Esophagus squamous epithelium (tissue), 5 donors: Measurements from ENCODE around the gene PLEKHG4B. TPM values are rescaled to one million over a fixed set of nuclear protein-coding genes. Genes with fewer than 3 reads are reported as not detected.
"Not testable (repeated sequence)": the region's sequence is repeated elsewhere in the genome, so short reads cannot be mapped to it uniquely, and the experiment has no call there.

Experiments used
- DNase-seq: peaks from one replicate; lab custom pipeline; 2025; lab: John Stamatoyannopoulos, UW
- H3K27ac ChIP-seq, 4 donors: fragments of 200-600 bp; sonication (generic); one replicate each; pipeline ENCODE4 v1.5.1; 2016 to 2019; ENCODE audit warnings: mild to moderate bottlenecking in 1 of 4
- H3K27me3 ChIP-seq, 4 donors: fragments of 200-600 bp; sonication (generic); 1 replicate in 3 of 4; 2 replicates in 1 of 4; pipeline versions ENCODE4 v1.5.1 to v1.6.0; 2017 to 2021; ENCODE audit warnings: antibody characterized with exemption in 1 of 4
- H3K36me3 ChIP-seq, 3 donors: fragments of 200-600 bp; sonication (generic); one replicate each; pipeline ENCODE4 v1.5.1; 2016 to 2019
- H3K4me1 ChIP-seq, 3 donors: fragments of 200-600 bp; sonication (generic); one replicate each; pipeline ENCODE4 v1.5.1; 2017 to 2019
- H3K4me3 ChIP-seq, 4 donors: fragments of 200-600 bp; sonication (generic); 1 replicate in 3 of 4; 2 replicates in 1 of 4; pipeline ENCODE4 v1.5.1; 2016 to 2019; ENCODE audit warnings: mild to moderate bottlenecking in 2 of 4, moderate library complexity in 1 of 4
- H3K9me3 ChIP-seq, 3 donors: fragments of 200-600 bp; sonication (generic); one replicate each; pipeline ENCODE4 v1.5.1; 2016 to 2019
- POLR2A ChIP-seq, 4 donors: fragments of 450-650 bp; IDR thresholded peaks; one replicate each; pipeline ENCODE4 v1.6.1; 2017; ENCODE audit warnings: antibody characterized with exemption in 4 of 4, mild to moderate bottlenecking in 4 of 4, moderate library complexity in 3 of 4
- WGBS, 2 donors: methylation state at CpG; one replicate each; pipeline ENCODE4 v1.1.5; 2018; 5-methylcytosine and 5-hydroxymethylcytosine counted together
- intact Hi-C: fragments of 100-400 bp; cut with DNase I; formaldehyde crosslinking; loops from one replicate; pipeline ENCODE4 v1.15.0; 2022
- total RNA-seq, 4 donors: library from RNA; depleted of rRNA; stranded (reverse); fragments of >200 nt; gene quantifications; one replicate each; pipeline ENCODE4 v1.1.0, GENCODE V29; 2016
- TF ChIP-seq, protein P1 (sequence below), 6 experiments: fragments of 450-650 bp in 4 of 6; fragments of 200-600 bp in 2 of 6; sonication (generic) in 2 of 6; IDR thresholded peaks; one replicate each; pipeline ENCODE4 v1.5.1; 2016 to 2019; ENCODE audit warnings: antibody characterized with exemption in 6 of 6, mild to moderate bottlenecking in 4 of 6, moderate library complexity in 4 of 6
- donor health status: DM: yes; HTN: yes; CAD: no.

PLEKHG4B gene
- total RNA-seq, 4 donors from 2014 or later, result 0.12 to 1.2 (median 0.21) TPM

DNA sequence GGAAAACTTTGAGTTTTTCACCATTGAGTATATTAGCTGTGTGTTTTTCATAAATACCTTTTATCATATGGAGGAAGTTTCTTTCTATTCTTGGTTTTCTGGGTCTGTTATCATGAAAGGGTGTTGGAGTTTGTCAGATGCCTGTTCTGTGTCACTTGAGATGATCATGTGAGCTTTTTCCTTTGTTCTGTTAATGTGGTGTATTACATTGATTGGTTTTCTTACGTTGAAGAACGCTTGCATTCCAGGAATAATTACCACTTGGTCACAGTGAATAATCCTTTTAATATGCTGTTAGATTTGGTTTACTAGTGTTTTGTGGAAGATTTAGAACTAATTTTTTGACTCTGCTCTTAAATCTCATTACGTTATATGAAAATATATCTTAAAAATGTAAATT lies 7.8 kb downstream of the PLEKHG4B start:
- Histone ChIP-seq H3K36me3 (no peaks in the 10 kb centered on the region), H3K4me1 (no peaks in the 10 kb centered on the region), H3K9me3 (no peaks in the 10 kb centered on the region), H3K27ac (no peak overlapping the region), H3K27me3 (peaks cover 0 to 75% (median 0%) of the 10 kb centered on the region in 4 donors), H3K4me3 (no peak overlapping the region)
- no peak for DNase-seq
- intact Hi-C loops, result no loop called here
- no peak for TF ChIP-seq POLR2A (IDR thresholded peaks at IDR 0.05)
- TF ChIP-seq, protein P1, sequence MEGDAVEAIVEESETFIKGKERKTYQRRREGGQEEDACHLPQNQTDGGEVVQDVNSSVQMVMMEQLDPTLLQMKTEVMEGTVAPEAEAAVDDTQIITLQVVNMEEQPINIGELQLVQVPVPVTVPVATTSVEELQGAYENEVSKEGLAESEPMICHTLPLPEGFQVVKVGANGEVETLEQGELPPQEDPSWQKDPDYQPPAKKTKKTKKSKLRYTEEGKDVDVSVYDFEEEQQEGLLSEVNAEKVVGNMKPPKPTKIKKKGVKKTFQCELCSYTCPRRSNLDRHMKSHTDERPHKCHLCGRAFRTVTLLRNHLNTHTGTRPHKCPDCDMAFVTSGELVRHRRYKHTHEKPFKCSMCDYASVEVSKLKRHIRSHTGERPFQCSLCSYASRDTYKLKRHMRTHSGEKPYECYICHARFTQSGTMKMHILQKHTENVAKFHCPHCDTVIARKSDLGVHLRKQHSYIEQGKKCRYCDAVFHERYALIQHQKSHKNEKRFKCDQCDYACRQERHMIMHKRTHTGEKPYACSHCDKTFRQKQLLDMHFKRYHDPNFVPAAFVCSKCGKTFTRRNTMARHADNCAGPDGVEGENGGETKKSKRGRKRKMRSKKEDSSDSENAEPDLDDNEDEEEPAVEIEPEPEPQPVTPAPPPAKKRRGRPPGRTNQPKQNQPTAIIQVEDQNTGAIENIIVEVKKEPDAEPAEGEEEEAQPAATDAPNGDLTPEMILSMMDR (IDR thresholded peaks at IDR 0.05), result no peak
- WGBS, 2 donors, result 83 to 87% methylated on average over 3 of the region's 3 CpGs

DNA sequence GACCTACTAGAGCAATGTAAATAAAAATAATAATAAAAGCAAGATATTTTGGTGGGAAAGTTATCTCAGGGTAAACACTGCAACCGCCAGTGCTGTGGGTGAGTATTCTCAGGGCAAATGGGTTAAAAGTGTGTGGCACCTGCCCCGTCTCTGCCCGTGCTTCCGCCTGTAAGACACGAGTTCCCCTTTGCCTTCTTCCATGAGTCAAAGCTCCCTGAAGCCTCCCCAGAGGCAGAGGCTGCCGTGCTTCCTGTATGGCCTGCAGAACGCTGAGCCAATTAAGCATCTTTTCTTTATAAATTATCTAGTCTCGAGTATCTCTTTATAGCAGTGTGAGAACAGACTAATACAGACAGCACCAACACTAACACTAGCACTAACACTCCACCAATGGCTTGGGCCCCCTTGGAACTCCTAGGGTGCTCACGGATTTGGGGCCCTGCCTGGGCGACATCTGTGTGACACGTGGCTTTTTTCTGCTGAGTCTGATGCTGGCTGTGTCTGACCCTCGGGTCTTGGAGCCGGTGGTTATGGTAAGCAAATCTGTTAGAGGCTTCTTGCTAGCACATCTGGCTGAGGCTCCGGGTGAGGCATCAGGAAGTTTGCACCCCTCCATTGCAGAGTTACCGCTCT lies 10.6 kb downstream of the PLEKHG4B start:
- DNase-seq, result no peak
- no peak for TF ChIP-seq POLR2A (IDR thresholded peaks at IDR 0.05)
- no peaks in the 10 kb centered on the region for H3K9me3 ChIP-seq
- no peaks in the 10 kb centered on the region for H3K36me3 ChIP-seq
- 60 to 71% methylated on average over 9 to 15 of the region's 15 CpGs for WGBS, 2 donors
- no peaks in the 10 kb centered on the region for H3K4me1 ChIP-seq
- intact Hi-C loops, result no loop called here
- H3K4me3 ChIP-seq, result no peak overlapping the region
- peaks cover 0 to 77% (median 0%) of the 10 kb centered on the region in 4 donors for H3K27me3 ChIP-seq
- H3K27ac ChIP-seq, result no peak overlapping the region

DNA sequence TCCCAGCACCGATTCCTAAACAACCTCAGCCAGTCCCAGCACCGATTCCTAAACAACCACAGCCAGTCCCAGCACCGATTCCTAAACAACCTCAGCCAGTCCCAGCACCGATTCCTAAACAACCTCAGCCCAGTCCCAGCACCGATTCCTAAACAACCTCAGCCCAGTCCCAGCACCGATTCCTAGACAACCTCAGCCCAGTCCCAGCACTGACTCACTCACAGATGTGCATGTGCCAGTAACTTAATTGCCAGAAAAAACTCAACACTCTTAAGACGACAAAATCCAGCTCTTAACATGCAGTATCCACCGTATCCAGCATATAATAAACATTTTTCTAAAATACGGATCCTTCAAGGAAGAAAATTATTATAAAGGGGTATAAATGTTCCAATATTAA lies 12.1 kb downstream of the PLEKHG4B start:
- H3K36me3 ChIP-seq, H3K4me3 ChIP-seq, H3K9me3 ChIP-seq, H3K27ac ChIP-seq, H3K4me1 ChIP-seq, intact Hi-C loops, DNase-seq: not testable (repeated sequence)
- WGBS, 2 donors, result 64 to 77% methylated on average over 9 of the region's 9 CpGs
- H3K27me3 ChIP-seq, result peaks cover 0 to 69% (median 0%) of the 10 kb centered on the region in 4 donors

DNA sequence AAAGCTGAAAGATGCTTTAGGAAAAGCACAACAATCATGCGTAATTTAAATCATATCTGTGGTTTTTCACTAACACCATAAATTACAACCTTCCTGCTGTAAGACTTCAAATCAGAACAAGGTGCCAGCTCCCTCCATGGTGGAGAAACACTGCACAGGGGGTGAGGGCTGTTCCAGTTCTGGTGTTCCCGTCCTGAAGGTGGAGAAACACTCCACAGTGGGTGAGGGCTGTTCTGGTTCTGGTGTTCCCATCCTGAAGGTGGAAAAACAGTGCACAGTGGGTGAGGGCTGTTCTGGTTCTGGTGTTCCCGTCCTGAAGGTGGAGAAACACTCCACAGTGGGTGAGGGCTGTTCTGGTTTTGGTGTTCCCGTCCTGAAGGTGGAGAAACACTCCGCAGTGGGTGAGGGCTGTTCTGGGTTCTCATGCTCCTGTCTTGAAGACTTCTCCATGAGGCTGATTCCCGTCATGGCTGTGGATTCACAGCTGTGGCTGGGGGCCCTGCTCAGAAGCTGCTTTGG lies 12.9 kb downstream of the PLEKHG4B start:
- DNase-seq, result no peak
- TF ChIP-seq, protein P1 (IDR thresholded peaks at IDR 0.05), result no peak
- no peak for TF ChIP-seq POLR2A (IDR thresholded peaks at IDR 0.05)
- Histone ChIP-seq H3K27ac (no peak overlapping the region), H3K9me3 (no peaks in the 10 kb centered on the region), H3K4me3 (no peak overlapping the region), H3K27me3 (peaks cover 0 to 61% (median 0%) of the 10 kb centered on the region in 4 donors), H3K4me1 (no peaks in the 10 kb centered on the region), H3K36me3 (no peaks in the 10 kb centered on the region)
- intact Hi-C loops, result no loop called here
- 76 to 77% methylated on average over 3 to 5 of the region's 6 CpGs for WGBS, 2 donors

DNA sequence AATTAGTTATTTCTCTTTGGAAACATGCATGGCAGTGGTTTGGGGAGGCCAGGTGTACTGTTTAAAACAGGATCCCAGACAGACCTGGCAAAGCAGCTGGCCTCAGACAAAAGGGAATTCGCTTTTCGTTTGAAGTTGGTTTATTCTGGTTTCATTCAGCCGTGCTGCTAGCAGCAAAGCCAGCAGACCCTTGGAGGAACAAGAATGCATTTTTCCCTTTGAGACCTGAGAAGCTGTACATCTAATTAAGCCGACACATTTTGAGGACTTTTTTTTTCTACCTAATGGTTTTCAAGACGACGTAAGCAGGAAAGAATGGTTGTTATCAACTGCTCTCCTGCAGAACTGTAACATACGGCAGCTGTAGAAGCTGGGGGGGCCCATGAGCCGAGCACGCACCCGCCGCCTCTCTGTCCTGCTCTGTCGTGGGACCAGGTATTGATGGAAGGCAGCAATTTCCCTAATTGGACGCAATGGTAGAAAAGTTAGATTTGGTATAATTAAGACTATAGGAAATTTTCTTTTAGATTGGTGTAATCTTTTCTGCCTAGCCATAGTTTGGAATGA lies 13.6 kb downstream of the PLEKHG4B start:
- H3K36me3 ChIP-seq, result no peaks in the 10 kb centered on the region
- H3K4me1 ChIP-seq, result no peaks in the 10 kb centered on the region
- no peaks in the 10 kb centered on the region for H3K9me3 ChIP-seq
- H3K27ac ChIP-seq, result no peak overlapping the region
- intact Hi-C loops, result no loop called here
- 75 to 81% methylated on average over 12 to 13 of the region's 13 CpGs for WGBS, 2 donors
- H3K27me3 ChIP-seq, result peaks cover 0 to 57% (median 0%) of the 10 kb centered on the region in 4 donors
- TF ChIP-seq, protein P1 (IDR thresholded peaks at IDR 0.05), result no peak
- TF ChIP-seq POLR2A (IDR thresholded peaks at IDR 0.05), result no peak
- no peak for DNase-seq
- H3K4me3 ChIP-seq, result no peak overlapping the region

DNA sequence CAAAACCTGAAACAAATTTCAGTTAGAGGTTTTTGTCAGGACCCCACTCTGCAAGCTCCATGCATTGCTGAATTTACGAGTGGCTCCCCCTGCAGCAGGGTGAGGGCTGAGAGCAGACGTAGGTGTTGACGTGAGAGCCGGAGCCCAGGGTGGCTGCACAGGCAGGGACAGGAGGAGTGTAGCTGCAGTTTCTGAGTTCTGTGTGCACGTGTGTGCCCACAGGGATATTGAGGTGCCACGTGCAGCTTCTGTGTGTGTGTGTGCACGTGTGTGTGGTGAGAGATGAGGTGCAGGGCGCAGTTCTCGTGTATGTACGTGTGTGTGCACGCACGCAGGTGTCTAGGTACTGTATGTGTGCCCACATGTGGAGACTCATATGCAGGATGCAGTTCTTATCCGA lies 14.6 kb downstream of the PLEKHG4B start:
- Histone ChIP-seq H3K36me3 (no peaks in the 10 kb centered on the region), H3K27ac (no peak overlapping the region), H3K27me3 (peaks cover 0 to 51% (median 0%) of the 10 kb centered on the region in 4 donors), H3K4me3 (no peak overlapping the region), H3K4me1 (no peaks in the 10 kb centered on the region), H3K9me3 (no peaks in the 10 kb centered on the region)
- intact Hi-C loops, result no loop called here
- TF ChIP-seq POLR2A (IDR thresholded peaks at IDR 0.05), result no peak
- TF ChIP-seq, protein P1 (IDR thresholded peaks at IDR 0.05), result no peak
- WGBS, 2 donors, result 69 to 82% methylated on average over 12 to 13 of the region's 13 CpGs
- no peak for DNase-seq
